ENCODE data around the gene KCNG4. TPM values are rescaled to one million over a fixed set of nuclear protein-coding genes. Genes with fewer than 3 reads are reported as not detected.

Gene KCNG4
- total and polyA plus RNA-seq, 11 donors, result not detected

GRCh38 chr16:84194470-84195200 lies 45.2 kb downstream of the KCNG4 start:
- WGBS, 4 donors, result 59 to 68% (median 63%) methylated on average over 32 to 34 of the region's 34 CpGs
- Histone ChIP-seq H3K27ac (no peak overlapping the region), H3K4me3 (peak overlapping the region in 1 of 12 donors; percentile 8), H3K36me3 (no peaks in the 10 kb centered on the region), H3K4me1 (peaks cover 0 to 14% (median 0%) of the 10 kb centered on the region in 12 donors), H3K9me3 (no peaks in the 10 kb centered on the region), H3K27me3 (peaks cover 0 to 10% (median 0%) of the 10 kb centered on the region in 9 donors)
- DNase-seq (no peak), ATAC-seq (peak in 1 of 4 donors; percentile 38)
- intact Hi-C loops (cut with DNase I), result loop anchor here in 1 of 10 donors (10.0 kb wide), 1 partner anchor 290 kb away; no protein-coding TSS in a partner anchor
- TF ChIP-seq CTCF (IDR thresholded peaks at IDR 0.05) (no peak), POLR2A (IDR thresholded peaks at IDR 0.05) (no peak)

- intact Hi-C loops (cut with DNase I), result loop anchor here in 1 of 10 donors (10.0 kb wide), 1 partner anchor 291 kb away; no protein-coding TSS in a partner anchor
- ATAC-seq (no peak), DNase-seq (no peak)
- Histone ChIP-seq H3K4me3 (peak overlapping the region in 1 of 12 donors; percentile 8), H3K27me3 (peaks cover 0 to 10% (median 0%) of the 10 kb centered on the region in 9 donors), H3K9me3 (no peaks in the 10 kb centered on the region), H3K36me3 (no peaks in the 10 kb centered on the region), H3K27ac (no peak overlapping the region), H3K4me1 (peaks cover 0 to 9% (median 0%) of the 10 kb centered on the region in 12 donors)
- TF ChIP-seq CTCF (IDR thresholded peaks at IDR 0.05) (no peak), POLR2A (IDR thresholded peaks at IDR 0.05) (no peak)
- WGBS, 4 donors, result 79 to 86% (median 83%) methylated on average over 11 of the region's 11 CpGs
Observed at GRCh38 chr16:84194018-84194417, 45.8 kb downstream of the KCNG4 start.

- peaks cover 0 to 9% (median 0%) of the 10 kb centered on the region in 12 donors for H3K4me1 ChIP-seq
- H3K9me3 ChIP-seq, result no peaks in the 10 kb centered on the region
- peaks cover 0 to 10% (median 0%) of the 10 kb centered on the region in 9 donors for H3K27me3 ChIP-seq
- no peak for ATAC-seq
- no peak for DNase-seq
- intact Hi-C loops (cut with DNase I), result loop anchor here in 1 of 10 donors (10.0 kb wide), 1 partner anchor 291 kb away; no protein-coding TSS in a partner anchor
- H3K36me3 ChIP-seq, result no peaks in the 10 kb centered on the region
- H3K27ac ChIP-seq, result no peak overlapping the region
- 75 to 88% (median 81%) methylated on average over 7 of the region's 7 CpGs for WGBS, 4 donors
- H3K4me3 ChIP-seq, result no peak overlapping the region
- no peak for TF ChIP-seq POLR2A (IDR thresholded peaks at IDR 0.05)
- no peak for TF ChIP-seq CTCF (IDR thresholded peaks at IDR 0.05)
Observed at GRCh38 chr16:84193480-84193879, 46.3 kb downstream of the KCNG4 start.

- Histone ChIP-seq H3K27me3 (peaks cover 0 to 10% (median 0%) of the 10 kb centered on the region in 9 donors), H3K27ac (no peak overlapping the region), H3K36me3 (no peaks in the 10 kb centered on the region), H3K4me3 (no peak overlapping the region), H3K4me1 (peaks cover 0 to 9% (median 0%) of the 10 kb centered on the region in 12 donors), H3K9me3 (no peaks in the 10 kb centered on the region)
- TF ChIP-seq POLR2A (IDR thresholded peaks at IDR 0.05) (no peak), CTCF (IDR thresholded peaks at IDR 0.05) (no peak)
- WGBS, 4 donors, result 93 to 97% (median 94%) methylated on average over 3 to 16 of the region's 16 CpGs
- DNase-seq (no peak), ATAC-seq (no peak)
- intact Hi-C loops (cut with DNase I), result loop anchor here in 1 of 10 donors (10.0 kb wide), 1 partner anchor 293 kb away; no protein-coding TSS in a partner anchor
Observed at GRCh38 chr16:84191466-84191865, 48.3 kb downstream of the KCNG4 start.
